Activated T-cell treated with anti-CD3 and anti-CD28 coated beads, Interleukin-2, amount 50 U/mL, for 72 hours (primary cell): ENCODE data around the gene SRRM3. TPM values are rescaled to one million over a fixed set of nuclear protein-coding genes. Genes with fewer than 3 reads are reported as not detected.
A peak's percentile ranks its signal among the peaks of the same experiment; 100 is the strongest.
"Not testable (repeated sequence)": the region's sequence is repeated elsewhere in the genome, so short reads cannot be mapped to it uniquely, and the experiment has no call there.

Experiments
- ATAC-seq, 2 donors: fragments of 150-1000 bp; cut with Tn5 transposase; replicated peaks in 1 of 2; 2 replicates each; pipeline ENCODE4 v1.10.0; 2021; ENCODE audit warnings: moderate library complexity in 2 of 2, mild to moderate bottlenecking in 1 of 2
- DNase-seq, 2 donors: peaks; one replicate each; pipeline ENCODE4 v3.0.0; 2021 to 2022; ENCODE audit warnings: mixed read lengths in 1 of 2
- H3K27ac Mint-ChIP-seq: one replicate; pipeline ENCODE4 v1.8.0; 2022; ENCODE audit warnings: mild to moderate bottlenecking, moderate library complexity, mixed read lengths
- H3K27me3 Mint-ChIP-seq: one replicate; pipeline ENCODE4 v1.8.0; 2022; ENCODE audit warnings: low read depth, mixed read lengths
- H3K36me3 Mint-ChIP-seq, 2 donors: one replicate each; pipeline ENCODE4 v1.8.0; 2022; ENCODE audit warnings: mixed read lengths in 2 of 2, mild to moderate bottlenecking in 1 of 2; ENCODE audit not compliant: insufficient read depth in 2 of 2
- H3K4me1 Mint-ChIP-seq: one replicate; pipeline ENCODE4 v1.8.0; 2022; ENCODE audit warnings: low read depth, mixed read lengths
- H3K4me3 Mint-ChIP-seq, 2 donors: one replicate each; pipeline ENCODE4 v1.8.0; 2022; ENCODE audit warnings: mild to moderate bottlenecking in 2 of 2, mixed read lengths in 2 of 2, moderate library complexity in 2 of 2
- H3K9me3 Mint-ChIP-seq, 2 donors: one replicate each; pipeline ENCODE4 v1.8.0; 2022; ENCODE audit warnings: mixed read lengths in 2 of 2
- total RNA-seq, 2 donors: library from RNA; stranded (reverse); gene quantifications; one replicate each; pipeline ENCODE4 v1.2.3, GENCODE V29; 2022

SRRM3 gene
- total RNA-seq, 2 donors from 2014 or later: 0.12 TPM; not detected in 1

- Mint-ChIP-seq H3K9me3 (no peaks in the 10 kb centered on the region), H3K36me3 (no peaks in the 10 kb centered on the region), H3K4me1 (peaks cover 11% of the 10 kb centered on the region), H3K27ac (no peak overlapping the region), H3K4me3 (no peak overlapping the region), H3K27me3 (peaks cover 6% of the 10 kb centered on the region)
- peak in 1 of 2 donors; percentile 15 for ATAC-seq
- no peak for DNase-seq
Observed at GRCh38 chr7:76296743-76297740, 95.3 kb downstream of the SRRM3 start.

GRCh38 chr7:76300166-76300731 lies 98.6 kb downstream of the SRRM3 start:
- no peak for DNase-seq
- peaks cover 11% of the 10 kb centered on the region for H3K27me3 Mint-ChIP-seq
- peaks cover 29% of the 10 kb centered on the region for H3K4me1 Mint-ChIP-seq

GRCh38 chr7:76301000-76301399 lies 99.3 kb downstream of the SRRM3 start:
- no peak for DNase-seq
- Mint-ChIP-seq H3K4me1 (peaks cover 29% of the 10 kb centered on the region), H3K4me3 (no peak overlapping the region), H3K36me3 (peaks cover 0 to 2% of the 10 kb centered on the region in 2 donors), H3K27me3 (peaks cover 11% of the 10 kb centered on the region), H3K27ac (no peak overlapping the region), H3K9me3 (no peaks in the 10 kb centered on the region)
- ATAC-seq: no peak

More at GRCh38 chr7:76300166-76300731, 98.6 kb downstream of the SRRM3 start:
- Mint-ChIP-seq H3K9me3 (no peaks in the 10 kb centered on the region), H3K36me3 (peaks cover 0 to 2% of the 10 kb centered on the region in 2 donors), H3K27ac (no peak overlapping the region), H3K4me3 (no peak overlapping the region)
- no peak for ATAC-seq

- DNase-seq (peak; percentile 59), ATAC-seq (peak; percentile 55 to 56)
- peak within 1 kb of the TSS; percentile 87 for H3K27ac Mint-ChIP-seq
- peaks cover 23% of the 10 kb centered on the region for H3K4me1 Mint-ChIP-seq
- peak within 1 kb of the TSS; percentile 90 to 97 for H3K4me3 Mint-ChIP-seq
- H3K27me3 Mint-ChIP-seq: peaks cover 6% of the 10 kb centered on the region
- no peaks in the 10 kb centered on the region for H3K9me3 Mint-ChIP-seq
- H3K36me3 Mint-ChIP-seq: peaks cover 0 to 2% of the 10 kb centered on the region in 2 donors
Observed at GRCh38 chr7:76302347-76303201, 100.9 kb downstream of the SRRM3 start, which contains the start of gene HSPB1. HSPB1 (plus strand) TSS chr7:76302673; CDS start chr7:76302713, 40 bp downstream.

GRCh38 chr7:76303202-76304147 lies 101.8 kb downstream of the SRRM3 start:
- Mint-ChIP-seq H3K4me1 (peaks cover 23% of the 10 kb centered on the region), H3K36me3 (peaks cover 0 to 2% of the 10 kb centered on the region in 2 donors)

GRCh38 chr7:76304888-76305375 lies 103.2 kb downstream of the SRRM3 start:
- H3K4me3 Mint-ChIP-seq: peak overlapping the region in 1 of 2 donors; percentile 97
- ATAC-seq: no peak
- H3K4me1 Mint-ChIP-seq: peaks cover 23% of the 10 kb centered on the region
- H3K27ac Mint-ChIP-seq: no peak overlapping the region
- H3K36me3 Mint-ChIP-seq: peaks cover 0 to 2% of the 10 kb centered on the region in 2 donors
- H3K9me3 Mint-ChIP-seq: no peaks in the 10 kb centered on the region
- DNase-seq: no peak
- H3K27me3 Mint-ChIP-seq: peaks cover 6% of the 10 kb centered on the region

More at GRCh38 chr7:76303202-76304147, 101.8 kb downstream of the SRRM3 start:
- ATAC-seq (peak; percentile 64), DNase-seq (peak; percentile 76)
- Mint-ChIP-seq H3K27ac (peak overlapping the region; percentile 87), H3K9me3 (no peaks in the 10 kb centered on the region), H3K27me3 (peaks cover 6% of the 10 kb centered on the region), H3K4me3 (peak overlapping the region; percentile 90 to 97)

- not testable (repeated sequence) for H3K27me3 Mint-ChIP-seq, H3K9me3 Mint-ChIP-seq, H3K36me3 Mint-ChIP-seq, DNase-seq, H3K27ac Mint-ChIP-seq, H3K4me3 Mint-ChIP-seq, ATAC-seq
- peaks cover 14% of the 10 kb centered on the region for H3K4me1 Mint-ChIP-seq
Observed at GRCh38 chr7:76308874-76309273, 107.2 kb downstream of the SRRM3 start.

GRCh38 chr7:76309341-76310101 lies 107.8 kb downstream of the SRRM3 start:
- not testable (repeated sequence) for H3K36me3 Mint-ChIP-seq, H3K9me3 Mint-ChIP-seq, H3K4me3 Mint-ChIP-seq, ATAC-seq, H3K27me3 Mint-ChIP-seq, H3K27ac Mint-ChIP-seq, DNase-seq
- peaks cover 14% of the 10 kb centered on the region for H3K4me1 Mint-ChIP-seq

- Mint-ChIP-seq H3K27me3 (no peaks in the 10 kb centered on the region), H3K4me3 (no peak overlapping the region)
Observed at GRCh38 chr7:76310102-76310957, 108.6 kb downstream of the SRRM3 start.

GRCh38 chr7:76311838-76312237 lies 110.1 kb downstream of the SRRM3 start:
- H3K27ac Mint-ChIP-seq, H3K4me3 Mint-ChIP-seq, DNase-seq, H3K9me3 Mint-ChIP-seq, H3K27me3 Mint-ChIP-seq, ATAC-seq, H3K36me3 Mint-ChIP-seq: not testable (repeated sequence)
- peaks cover 11% of the 10 kb centered on the region for H3K4me1 Mint-ChIP-seq

More at GRCh38 chr7:76310102-76310957, 108.6 kb downstream of the SRRM3 start:
- H3K4me1 Mint-ChIP-seq: peaks cover 10% of the 10 kb centered on the region
- no peaks in the 10 kb centered on the region for H3K9me3 Mint-ChIP-seq
- H3K27ac Mint-ChIP-seq: no peak overlapping the region
- ATAC-seq (no peak), DNase-seq (no peak)
- H3K36me3 Mint-ChIP-seq: no peaks in the 10 kb centered on the region
